NCI-H524 treated with DMSO at 0.1 percent for 48 hours (cell line): Measurements from ENCODE around the gene FAM151A.
A peak's percentile ranks its signal among the peaks of the same experiment; 100 is the strongest.
"Not testable (repeated sequence)": the region's sequence is repeated elsewhere in the genome, so short reads cannot be mapped to it uniquely, and the experiment has no call there.

Experiments
- DNase-seq: peaks from one replicate; lab custom pipeline; 2025; lab: John Stamatoyannopoulos, UW

FAM151A gene

DNA sequence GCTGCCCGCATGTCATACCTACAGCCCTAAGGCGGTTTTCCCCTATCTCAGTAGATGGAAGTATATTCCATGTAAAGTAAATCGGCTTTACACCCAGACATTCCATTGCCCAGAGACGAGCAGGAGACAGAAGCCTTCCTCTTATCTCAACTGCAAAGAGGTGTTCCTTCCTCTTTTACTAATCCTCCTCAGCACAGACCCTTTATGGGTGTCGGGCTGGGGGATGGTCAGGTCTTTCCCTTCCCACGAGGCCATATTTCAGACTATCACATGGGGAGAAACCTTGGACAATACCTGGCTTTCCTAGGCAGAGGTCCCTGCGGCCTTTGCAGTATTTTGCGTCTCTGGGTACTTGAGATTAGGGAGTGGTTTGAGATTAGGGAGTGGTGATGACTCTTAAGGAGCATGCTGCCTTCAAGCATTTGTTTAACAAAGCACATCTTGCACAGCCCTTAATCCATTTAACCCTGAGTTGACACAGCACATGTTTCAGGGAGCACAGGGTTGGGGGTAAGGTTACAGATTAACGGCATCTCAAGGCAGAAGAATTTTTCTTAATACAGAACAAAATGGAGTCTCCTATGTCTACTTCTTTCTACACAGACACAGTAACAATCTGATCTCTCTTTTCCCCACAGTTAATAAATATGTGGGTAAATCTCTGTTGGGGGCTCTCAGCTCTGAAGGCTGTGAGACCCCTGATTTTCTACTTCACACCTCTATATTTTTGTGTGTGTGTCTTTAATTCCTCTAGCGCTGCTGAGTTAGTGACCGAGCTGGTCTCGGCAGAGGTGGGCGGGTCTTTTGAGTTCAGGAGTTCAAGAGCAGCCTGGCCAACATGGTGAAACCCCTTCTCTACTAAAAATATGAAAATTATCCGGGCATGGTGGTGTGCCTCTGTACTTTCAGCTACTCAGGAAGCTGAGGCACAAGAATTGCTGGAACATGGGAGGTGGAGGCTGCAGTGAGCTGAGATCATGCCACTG, 13.4 kb upstream of the FAM151A start:
- DNase-seq = peak; percentile 15

DNA sequence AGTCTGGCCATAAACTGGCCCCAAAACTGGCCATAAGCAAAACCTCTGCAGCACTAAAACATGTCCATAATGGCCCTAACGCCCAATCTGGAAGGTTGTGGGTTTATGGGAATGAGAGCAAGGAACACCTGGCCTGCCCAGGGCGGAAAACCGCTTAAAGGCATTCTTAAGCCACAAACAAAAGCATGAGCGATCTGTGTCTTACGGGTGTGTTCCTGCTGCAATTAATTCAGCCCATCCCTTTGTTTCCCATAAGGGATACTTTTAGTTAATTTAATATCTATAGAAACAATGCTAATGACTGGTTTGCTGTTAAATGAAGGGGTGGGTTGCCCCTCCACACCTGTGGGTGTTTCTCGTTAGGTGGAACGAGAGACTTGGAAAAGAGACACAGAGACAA, 12.5 kb upstream of the FAM151A start:
- not testable (repeated sequence) for DNase-seq

DNA sequence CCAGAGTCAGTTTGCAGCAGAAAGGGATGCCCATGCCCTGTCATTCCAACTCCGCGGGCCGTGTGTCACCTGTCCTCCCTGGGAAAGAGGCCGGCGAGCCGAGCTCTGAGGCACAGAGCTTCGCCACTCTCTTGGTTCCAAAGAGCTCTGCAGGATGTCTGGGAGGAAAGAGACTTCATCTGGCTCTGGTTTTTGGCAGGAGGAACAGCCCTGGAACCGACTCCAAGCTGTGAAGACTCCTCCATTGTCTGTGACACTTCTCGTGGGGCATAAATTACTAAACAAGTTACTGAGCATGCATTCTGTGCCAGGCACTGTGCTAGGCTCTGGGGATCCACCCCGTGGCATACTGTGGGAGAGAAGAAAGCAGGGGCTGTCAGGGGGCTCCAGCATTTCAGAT, 3.9 kb upstream of the FAM151A start:
- no peak for DNase-seq

DNA sequence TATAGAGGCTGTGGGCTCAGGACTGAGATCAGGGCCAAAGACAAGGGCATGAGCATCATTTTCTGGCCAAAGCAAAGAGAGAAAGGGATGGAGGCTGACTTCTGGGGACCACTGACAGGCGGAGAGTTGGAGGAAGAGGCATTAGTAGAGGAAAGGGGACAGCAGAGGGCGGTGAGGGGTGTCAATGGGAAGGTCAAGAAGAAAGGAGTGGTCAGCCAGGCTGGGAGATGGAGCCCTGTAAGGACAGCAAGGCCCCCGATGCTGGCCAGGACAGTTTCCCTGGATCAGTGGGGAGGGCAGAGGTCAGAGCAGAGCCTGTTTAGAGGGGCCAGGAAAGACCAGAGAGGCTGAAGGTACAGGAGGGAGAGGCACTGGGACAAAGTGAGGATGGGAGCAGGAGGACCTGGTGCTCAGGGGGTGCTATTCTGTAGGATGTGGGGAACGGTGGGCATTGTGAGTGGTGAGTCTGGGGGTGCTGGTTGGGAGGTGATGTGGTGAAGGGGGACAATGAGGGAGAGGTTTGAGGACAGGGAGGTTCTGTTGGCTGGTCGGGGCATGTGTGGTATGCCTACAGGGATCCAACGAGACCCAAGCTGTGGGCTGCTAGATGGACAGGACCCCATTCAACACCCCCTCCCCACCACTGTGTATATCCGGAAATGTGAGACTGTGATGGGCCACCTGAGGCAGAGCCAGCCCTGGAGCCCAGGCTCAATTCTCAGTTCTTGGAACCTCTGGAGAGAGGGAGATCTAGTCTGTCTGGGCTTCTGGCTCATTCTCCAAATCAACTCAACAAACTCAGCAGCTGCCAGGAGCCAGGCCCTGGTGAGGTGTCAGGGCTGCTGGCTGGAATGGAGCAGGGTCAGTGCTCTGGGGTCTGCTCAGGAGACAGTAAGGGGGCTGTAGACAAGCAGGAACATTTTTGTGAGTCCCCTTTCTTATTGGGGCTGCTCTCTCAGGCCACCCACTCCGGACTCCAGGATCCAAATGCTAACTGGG, 1.4 kb upstream of the FAM151A start:
- DNase-seq = no peak

DNA sequence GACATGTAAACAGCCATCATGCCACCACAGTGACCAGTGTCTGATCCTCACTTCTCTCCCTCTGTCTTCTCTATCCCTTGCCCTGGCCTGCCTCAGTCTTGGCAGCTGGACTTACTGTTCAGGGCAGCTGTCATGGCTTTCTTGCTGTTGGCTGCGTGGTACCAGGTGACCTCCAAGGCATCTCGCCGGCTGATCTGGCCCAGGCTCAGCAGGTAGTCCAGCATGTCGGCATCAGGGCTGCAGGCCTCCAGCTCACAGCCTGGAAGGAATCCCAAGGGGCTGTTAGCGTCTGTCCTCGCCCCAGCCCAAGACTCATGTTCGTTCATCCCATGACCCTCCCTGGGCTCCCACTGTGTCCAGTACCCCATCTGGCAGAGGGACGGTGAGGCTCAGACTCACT, 3.6 kb downstream of the FAM151A start:
- DNase-seq = no peak

DNA sequence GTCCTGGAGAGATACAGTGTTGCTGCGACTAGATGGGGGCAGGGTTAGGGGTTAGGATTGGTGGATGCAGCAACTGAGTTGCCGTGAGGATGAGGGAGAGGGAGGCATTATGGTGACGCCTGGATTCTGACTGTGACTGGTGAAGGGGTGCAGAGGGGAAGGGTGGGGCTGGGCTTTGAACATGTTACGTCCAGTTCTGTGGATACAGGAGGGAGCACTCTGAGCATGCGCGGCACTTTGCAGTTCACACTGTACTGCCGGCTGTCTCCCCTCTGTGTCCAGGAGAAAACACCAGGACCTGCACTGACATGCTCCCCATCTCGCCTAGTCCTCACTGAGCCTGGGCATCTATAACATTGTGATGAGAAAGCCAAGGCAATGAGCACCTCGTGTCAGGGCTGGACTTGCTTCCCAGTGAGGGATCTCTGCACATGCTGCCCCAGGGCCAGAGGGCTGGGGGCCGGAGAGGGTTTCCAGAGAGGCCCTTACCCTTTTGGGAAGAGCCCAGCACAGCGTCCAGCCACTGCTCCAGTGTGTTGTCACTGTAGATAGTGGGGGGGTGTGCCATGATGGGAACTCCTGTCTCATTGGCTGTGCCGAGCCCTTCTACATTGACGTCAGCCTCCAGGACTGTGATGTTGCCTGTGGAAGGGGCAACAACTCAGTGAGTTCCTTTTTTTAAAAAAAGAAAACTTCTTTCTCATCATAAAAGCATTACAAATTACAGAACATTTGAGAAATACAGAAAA, 7.6 kb downstream of the FAM151A start:
- DNase-seq = no peak

DNA sequence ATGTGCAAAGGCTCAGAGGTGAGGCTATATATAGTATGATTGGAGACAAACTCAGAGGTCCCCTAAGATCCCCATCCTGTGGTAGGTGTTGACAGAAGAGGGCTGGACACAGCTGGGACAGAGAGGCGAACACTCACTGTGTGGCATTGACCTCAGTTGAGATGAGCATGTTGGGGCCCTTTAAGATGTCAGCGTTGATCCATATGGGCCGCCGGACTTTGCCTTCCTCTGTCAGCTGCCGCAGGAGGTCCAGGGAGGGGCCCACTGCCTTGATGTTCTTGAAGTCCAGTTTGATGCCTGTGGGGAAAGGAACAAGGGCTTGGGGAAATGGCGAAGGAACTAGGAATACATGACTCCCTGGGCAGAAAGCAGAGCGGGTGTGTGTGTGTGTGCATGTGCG, 8.8 kb downstream of the FAM151A start:
- no peak for DNase-seq

DNA sequence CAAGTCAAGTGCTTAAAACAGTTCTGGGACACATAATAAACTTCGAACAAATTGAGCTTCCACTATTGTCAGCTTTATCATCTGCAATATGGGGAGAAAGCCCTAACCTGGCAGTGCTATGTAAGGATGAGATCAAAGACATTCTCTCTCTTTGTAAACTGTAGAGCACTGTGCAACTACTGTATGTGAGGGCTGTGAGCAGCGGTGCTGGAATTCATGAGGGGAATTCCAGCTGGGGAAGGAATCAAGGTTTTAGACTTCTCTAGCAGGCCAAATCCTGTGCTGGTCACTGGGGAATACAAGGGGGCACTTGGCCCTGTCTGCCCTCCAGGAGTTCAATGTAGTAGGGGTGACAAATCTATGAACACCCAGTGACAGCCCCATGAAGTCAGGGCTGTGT, 9.3 kb downstream of the FAM151A start:
- DNase-seq = no peak

DNA sequence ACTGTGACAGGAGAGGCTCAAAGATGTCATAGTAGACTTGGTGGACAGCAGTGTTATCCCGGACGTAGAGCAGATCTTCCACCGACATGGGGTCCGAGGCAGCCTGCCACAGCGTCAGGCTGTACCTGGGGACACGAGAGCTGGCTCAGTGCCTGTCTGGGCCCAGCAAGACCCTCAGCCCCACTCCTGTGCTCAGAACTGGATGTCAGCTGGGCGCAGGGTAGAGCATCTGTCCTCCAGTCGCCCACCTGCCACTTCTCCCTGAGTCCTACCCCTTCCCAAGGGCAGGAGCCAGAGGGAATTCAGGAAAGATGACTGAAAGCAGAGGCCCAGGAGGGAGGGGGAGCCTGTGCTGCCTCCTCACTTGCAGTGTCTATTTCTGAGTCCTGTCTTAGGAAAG, 11.7 kb downstream of the FAM151A start:
- no peak for DNase-seq

DNA sequence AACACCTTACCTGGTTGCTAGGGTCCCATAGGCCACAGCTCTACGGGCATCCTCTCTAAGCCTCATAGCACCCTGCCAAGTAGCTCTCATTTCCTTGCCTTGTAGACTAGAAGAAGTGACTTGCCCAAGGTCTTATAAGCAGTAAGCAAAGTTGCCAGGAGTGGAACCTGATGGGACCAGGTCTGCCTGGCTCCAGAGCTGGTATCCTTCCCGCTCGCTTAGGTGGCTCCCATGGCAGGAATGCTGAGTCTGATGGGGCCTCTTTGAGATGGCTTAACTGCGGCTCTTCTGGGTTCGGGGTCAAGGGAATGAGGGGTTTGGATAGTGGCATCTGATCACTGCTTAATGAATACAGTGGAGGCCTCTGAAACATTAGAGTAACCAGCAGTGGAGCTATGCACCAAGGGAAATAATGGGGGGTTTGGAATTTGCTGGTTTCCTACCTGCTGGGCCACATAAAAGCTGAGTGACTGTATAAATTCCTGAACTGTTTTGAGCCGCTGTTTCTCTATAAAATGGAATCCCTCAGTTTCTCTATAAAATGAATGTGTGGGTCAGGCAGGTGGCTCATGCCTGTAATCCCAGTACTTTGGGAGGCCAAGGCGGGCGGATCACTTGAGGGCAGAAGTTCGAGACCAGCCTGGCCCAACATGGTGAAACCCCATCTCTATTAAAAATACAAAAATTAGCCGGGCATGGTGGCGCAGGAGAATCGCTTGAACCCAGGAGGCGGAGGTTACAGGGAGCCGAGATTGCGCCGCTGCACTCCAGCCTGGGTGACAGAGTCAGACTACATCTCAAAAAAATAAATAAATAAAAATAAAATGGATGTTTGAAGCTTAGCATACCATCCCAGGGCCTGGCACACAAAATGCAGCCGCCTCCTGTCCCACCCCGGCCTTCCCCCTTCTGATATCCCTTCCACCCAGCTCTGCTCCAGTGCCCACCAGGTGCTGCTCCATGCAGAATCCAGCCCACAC, 12.4 kb downstream of the FAM151A start:
- no peak for DNase-seq

DNA sequence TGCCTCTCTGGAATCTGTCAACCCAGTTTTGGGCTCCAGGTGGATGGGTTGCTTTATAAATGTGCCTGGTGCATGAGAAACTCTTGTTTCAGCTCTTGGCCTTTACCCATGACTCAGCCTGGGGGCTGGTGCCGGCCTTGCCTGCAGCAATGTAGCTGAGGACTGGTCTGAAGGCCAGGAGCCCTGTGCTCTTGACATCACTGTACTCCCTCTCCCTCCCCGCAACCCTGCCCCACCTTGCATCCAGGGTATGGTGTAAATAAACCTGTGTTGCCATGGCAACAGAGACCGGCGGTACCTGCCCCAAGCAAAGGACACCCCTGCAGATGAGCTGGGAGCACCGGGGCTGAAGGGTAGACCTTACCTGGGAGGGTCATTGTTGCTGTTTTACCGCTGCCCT, 13.3 kb downstream of the FAM151A start:
- no peak for DNase-seq

DNA sequence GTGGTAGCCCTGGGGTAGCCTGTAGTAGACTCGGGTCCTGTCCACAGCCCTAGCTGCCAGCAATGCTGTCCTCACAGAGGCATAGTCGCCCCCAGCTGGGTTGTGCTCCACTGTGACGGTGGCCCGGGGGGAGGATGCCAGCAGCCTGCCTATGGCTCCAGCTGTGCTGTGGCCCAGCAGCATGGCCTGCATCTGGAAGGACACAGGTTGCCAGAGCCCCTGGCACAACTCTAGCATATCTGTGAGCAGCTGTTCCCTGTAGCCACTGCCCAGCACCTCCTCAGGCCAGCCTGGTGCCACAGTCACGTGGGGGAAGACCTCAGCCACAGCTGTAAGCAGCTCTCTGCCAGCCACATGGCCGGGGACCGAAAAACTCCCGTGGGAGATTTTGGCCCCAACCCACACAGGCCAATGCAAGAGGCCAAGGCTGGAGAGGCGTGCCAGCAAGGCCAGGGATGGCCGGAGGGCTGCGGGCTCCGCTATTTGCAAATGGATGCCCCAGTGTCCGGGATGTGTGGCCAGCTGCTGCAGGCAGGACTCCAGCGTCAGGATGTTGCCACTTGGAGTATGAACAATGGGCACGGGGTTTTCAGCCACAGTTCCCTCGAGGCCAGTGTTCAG, 13.9 kb downstream of the FAM151A start:
- no peak for DNase-seq

DNA sequence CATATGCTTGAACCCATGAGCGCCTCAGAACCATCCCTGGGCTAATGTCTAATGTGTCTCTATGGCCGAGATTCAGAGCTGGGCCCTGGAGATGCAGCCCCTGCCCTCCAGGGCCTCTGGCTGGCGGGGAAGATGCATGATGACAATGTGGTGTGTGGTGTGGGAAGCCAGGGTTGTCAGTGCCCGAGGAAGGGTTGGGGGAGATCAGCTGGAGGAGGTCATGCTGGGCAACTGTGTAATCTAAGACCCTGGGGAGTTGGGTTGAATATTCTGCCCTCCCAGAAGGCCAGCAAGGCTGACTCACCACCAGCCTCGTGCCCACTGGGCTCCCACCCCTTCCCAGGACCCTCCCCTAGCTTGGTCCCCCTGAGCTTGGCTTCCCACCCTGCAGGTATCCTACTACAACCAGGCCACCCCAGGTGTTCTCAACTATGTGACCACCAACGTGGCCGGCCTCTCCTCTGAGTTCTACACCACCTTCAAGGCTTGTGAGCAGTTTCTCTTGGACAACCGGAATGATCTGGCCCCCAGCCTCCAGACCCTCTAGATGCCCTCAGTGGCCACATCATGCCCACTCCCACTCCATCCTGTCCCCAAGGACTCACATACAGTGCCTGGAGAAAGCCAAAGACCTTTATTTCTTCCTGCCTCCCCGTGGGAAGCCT, 14.6 kb downstream of the FAM151A start:
- no peak for DNase-seq

DNA sequence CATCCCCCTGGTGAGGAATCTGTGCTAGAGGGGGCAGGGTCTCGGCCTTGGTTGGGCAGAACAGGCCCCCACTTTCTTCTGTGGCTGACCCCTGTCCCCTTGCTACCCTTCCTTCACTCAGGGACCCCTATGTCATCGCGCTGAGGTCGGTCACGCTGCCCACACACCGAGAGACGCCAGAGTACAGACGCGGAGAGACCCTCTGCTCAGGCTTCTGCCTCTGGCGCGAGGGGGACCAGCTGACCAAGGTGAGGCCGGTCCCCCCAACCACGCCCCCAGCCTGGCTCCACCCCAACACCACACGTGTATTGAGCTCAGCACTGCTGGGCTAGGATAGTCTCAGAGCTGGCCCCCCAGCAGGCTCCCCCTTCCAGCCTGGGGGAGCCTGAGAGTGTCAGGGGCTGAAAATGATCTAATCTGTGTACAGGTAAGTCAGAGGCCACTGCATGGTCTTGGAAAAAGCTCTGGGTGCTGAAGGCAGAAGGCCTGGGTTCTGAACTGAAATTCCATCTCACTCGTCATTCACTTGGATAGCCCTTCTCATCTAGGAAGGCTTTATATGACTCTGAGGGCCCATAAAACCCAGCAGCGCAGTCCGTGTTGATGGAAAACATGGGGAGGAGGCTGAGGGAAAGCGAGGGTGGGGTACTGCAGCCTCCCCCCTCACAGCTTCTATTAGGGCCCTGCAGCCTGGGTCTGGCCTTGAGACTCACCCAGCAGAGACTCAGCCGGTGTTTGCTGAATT, 15.3 kb downstream of the FAM151A start:
- no peak for DNase-seq

DNA sequence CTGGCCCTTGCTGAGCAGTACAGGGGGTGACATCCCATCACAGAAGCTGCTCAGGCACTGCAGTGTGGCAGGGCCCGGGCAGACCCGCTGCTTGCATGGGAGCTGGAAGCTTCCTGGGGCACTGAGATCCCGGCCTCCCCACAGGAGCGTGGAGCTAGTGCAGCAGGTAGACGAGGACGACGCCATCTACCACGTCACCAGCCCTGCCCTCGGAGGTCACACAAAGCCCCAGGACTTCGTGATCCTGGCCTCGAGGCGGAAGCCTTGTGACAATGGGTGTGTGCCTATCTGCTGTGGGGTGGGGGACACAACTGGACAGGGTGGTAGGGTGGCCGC, 16.4 kb downstream of the FAM151A start:
- DNase-seq = no peak

DNA sequence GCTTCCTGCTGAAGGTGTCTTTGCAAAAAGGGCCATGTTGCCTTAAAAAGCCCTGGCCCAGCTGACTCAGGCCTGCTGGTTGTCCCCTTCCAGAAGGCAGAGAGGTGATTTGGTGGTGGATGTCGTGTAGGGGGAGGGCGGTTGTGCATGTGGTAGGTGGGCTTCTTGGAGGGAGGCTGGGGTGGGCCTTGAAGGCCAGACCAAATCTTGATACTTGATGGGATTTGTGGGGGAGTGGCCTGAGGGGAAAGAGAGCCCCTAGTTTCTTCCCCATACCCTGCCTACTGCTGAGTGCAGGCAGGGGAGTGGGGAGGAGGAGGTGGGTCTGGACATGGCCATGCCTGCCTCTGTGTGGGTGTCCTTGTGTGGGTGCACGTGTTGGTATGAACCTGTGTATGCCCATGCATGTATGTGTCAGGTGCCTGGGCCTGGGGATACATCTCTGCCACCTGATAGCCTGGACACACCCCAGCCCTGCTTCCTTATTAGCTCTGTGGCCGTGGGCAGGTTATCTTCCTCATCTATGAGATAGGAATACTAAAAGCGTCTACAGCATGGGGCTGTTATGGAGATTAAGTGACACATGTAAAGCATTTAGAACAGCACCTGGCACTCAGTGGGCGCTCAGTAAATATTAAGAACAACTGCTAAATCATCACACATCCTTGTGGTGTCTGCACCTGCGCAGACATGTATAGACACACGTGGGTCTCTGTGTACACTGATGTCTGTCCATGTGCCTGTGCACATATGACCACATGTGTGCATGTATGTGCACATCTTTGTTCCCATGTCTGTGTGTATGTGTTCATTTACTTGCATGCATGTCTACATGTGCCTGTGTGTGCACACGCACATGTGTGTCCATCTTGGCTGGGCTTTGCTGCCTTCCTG, 17.0 kb downstream of the FAM151A start:
- no peak for DNase-seq

DNA sequence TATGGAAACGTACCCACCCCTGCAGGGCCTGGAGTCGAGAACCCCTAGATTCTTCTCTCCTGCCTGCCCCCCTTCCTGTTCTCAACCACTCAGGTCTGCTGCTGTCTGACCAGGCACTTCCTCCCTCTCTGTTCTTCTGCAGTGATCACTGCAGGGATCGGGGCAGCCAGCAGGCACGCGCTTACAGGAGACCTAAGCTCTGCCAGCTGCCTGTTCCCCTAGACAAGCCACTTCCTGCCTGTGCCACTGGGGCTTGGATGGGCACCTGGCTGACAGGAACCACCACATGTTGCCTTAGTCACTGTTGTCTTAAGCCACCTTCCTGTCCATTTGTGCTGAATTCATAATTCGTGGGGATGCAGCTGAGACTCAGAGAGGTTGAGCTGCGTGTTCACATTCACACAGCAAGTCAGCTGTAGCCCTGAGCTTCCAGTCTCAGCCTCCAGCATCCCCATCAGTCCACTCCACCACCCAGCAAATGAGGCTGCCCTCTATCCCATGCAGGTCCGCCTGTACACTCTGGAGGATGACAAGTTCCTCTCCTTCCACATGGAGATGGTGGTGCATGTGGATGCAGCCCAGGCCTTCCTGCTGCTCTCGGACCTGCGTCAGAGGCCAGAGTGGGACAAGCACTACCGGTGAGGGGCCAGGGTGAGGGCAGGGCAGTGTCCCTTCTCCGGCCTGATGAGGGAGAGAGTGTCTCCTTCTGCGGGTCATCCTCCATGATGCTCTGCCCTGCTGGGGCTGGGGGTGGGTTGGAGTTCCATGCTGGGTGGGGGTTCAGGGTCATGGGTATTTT, 18.6 kb downstream of the FAM151A start:
- DNase-seq = no peak
